Upper lobe of right lung (tissue), 1 donor: ENCODE measurements around the gene PNMA8C. TPM values are rescaled to one million over a fixed set of nuclear protein-coding genes. Genes with fewer than 3 reads are reported as not detected.
A peak's percentile ranks its signal among the peaks of the same experiment; 100 is the strongest.

Source experiments
- ATAC-seq: fragments of 200-7000 bp; cut with Tn5 transposase; one replicate; pipeline ENCODE4 v1.9.1; 2020; ENCODE audit warnings: mild to moderate bottlenecking, moderate library complexity
- DNase-seq: peaks from one replicate; pipeline ENCODE4 v3.0.0-alpha.2; 2020
- H3K27ac ChIP-seq: fragments of 200-600 bp; one replicate; pipeline ENCODE4 v1.8.0; 2022
- H3K27me3 ChIP-seq: fragments of 200-600 bp; one replicate; pipeline ENCODE4 v1.8.0; 2022; ENCODE audit warnings: mild to moderate bottlenecking
- H3K36me3 ChIP-seq: fragments of 200-600 bp; one replicate; pipeline ENCODE4 v1.8.0; 2022
- H3K4me1 ChIP-seq: fragments of 200-600 bp; one replicate; pipeline ENCODE4 v1.8.0; 2022
- H3K4me3 ChIP-seq: fragments of 200-600 bp; one replicate; pipeline ENCODE4 v1.8.0; 2022; ENCODE audit warnings: mild to moderate bottlenecking
- H3K9me3 ChIP-seq: fragments of 200-600 bp; one replicate; pipeline ENCODE4 v1.8.0; 2022
- intact Hi-C: fragments of 100-400 bp; cut with DNase I; formaldehyde crosslinking; loops from one replicate; pipeline ENCODE4 v1.11.0; 2022
- total RNA-seq: library from RNA; stranded (reverse); fragmentation: NEBNext Ultra II Directional; extraction: Animal tissue kit (Norgen Biotek cat#: 25700); gene quantifications from one replicate; pipeline ENCODE4 v1.2.1, GENCODE V29; 2021
- TF ChIP-seq, protein P1 (sequence below): fragments of 200-600 bp; IDR thresholded peaks from one replicate; pipeline ENCODE4 v1.8.0; 2022; ENCODE audit warnings: antibody characterized with exemption
- donor health status: DM: no; HTN: yes; CAD: no; lungs with severe emphysema.

PNMA8C gene
- total RNA-seq, 1 donor from 2014 or later, result not detected

DNA sequence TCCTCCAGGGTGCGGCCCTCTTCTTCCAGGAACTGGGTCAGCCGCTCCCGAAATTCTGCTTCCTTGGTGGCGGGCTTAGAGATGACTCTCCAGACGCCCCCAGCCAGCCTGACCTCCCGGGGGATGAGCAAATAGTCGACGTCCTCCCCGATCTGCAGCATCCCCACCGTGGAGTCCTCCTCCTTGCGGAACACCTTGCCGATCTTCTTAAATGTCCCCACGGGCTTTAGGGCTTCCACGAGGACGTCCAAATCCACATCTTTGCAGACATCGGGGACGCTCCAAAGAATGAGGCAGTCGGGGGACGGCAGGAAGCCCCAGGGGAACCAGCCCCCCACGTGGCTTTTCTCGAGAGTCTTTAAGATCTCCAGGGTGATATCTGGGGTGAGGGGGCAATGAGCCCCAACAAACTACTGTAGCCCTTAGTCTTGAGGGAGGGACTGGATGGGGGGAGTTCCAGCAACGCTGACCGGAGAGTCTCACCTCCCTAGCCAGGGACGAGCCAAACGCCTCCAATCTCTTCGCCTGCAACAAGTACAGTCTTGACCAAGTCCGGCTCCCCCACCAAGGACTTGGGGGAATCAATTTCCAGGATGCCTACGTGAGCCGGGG is 16.0 kb downstream of the PNMA8C start:
- no peaks in the 10 kb centered on the region for H3K9me3 ChIP-seq
- TF ChIP-seq, protein P1, sequence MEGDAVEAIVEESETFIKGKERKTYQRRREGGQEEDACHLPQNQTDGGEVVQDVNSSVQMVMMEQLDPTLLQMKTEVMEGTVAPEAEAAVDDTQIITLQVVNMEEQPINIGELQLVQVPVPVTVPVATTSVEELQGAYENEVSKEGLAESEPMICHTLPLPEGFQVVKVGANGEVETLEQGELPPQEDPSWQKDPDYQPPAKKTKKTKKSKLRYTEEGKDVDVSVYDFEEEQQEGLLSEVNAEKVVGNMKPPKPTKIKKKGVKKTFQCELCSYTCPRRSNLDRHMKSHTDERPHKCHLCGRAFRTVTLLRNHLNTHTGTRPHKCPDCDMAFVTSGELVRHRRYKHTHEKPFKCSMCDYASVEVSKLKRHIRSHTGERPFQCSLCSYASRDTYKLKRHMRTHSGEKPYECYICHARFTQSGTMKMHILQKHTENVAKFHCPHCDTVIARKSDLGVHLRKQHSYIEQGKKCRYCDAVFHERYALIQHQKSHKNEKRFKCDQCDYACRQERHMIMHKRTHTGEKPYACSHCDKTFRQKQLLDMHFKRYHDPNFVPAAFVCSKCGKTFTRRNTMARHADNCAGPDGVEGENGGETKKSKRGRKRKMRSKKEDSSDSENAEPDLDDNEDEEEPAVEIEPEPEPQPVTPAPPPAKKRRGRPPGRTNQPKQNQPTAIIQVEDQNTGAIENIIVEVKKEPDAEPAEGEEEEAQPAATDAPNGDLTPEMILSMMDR, result no peak
- H3K36me3 ChIP-seq, result no peaks in the 10 kb centered on the region
- ATAC-seq (no peak), DNase-seq (no peak)
- peaks cover 67% of the 10 kb centered on the region for H3K27me3 ChIP-seq
- H3K4me1 ChIP-seq, result peaks cover 15% of the 10 kb centered on the region
- peak overlapping the region; percentile 68 for H3K27ac ChIP-seq
- intact Hi-C loops, result no loop called here
- peak overlapping the region; percentile 56 for H3K4me3 ChIP-seq

DNA sequence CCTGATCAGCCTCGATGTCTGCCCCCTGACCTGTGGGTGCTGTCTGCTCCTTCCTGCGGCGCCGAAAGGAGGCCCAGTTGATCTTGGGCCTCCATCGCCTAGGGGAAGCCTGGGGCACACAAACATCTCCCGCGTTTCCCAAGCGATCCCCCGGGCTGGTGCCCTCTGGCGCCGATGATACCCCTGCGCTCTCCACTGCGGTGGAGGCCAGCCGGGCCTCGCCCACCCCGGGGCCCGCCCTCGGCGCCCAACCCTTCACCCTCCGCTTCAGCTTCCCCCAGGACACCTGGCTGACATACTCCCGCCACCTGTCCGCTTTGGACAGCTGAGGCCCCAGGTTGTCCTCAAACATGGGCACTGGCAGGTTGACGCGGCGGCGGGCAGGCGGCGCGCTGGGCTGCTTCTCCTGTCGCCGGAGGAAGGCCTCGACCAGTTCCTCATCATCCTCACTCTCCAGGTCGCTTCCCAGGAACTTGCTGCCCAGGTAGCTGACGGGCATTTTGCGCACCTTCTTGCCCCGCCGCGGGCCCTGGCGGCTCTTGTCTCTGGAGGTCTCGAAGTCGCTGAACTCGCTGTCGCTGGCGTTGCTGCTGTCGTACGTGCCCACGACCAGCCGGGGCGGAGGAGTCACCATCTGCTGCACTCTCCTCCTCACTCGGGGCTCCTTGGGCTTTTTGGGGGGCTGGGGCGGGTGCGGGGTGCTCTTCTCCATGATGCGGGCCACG is 16.6 kb downstream of the PNMA8C start:
- intact Hi-C loops, result no loop called here
- TF ChIP-seq, protein P1, result no peak
- H3K27me3 ChIP-seq, result peaks cover 66% of the 10 kb centered on the region
- H3K9me3 ChIP-seq, result no peaks in the 10 kb centered on the region
- DNase-seq (no peak), ATAC-seq (no peak)
- H3K27ac ChIP-seq, result no peak overlapping the region
- H3K4me1 ChIP-seq, result peaks cover 15% of the 10 kb centered on the region
- peak overlapping the region; percentile 56 for H3K4me3 ChIP-seq
- H3K36me3 ChIP-seq, result no peaks in the 10 kb centered on the region

DNA sequence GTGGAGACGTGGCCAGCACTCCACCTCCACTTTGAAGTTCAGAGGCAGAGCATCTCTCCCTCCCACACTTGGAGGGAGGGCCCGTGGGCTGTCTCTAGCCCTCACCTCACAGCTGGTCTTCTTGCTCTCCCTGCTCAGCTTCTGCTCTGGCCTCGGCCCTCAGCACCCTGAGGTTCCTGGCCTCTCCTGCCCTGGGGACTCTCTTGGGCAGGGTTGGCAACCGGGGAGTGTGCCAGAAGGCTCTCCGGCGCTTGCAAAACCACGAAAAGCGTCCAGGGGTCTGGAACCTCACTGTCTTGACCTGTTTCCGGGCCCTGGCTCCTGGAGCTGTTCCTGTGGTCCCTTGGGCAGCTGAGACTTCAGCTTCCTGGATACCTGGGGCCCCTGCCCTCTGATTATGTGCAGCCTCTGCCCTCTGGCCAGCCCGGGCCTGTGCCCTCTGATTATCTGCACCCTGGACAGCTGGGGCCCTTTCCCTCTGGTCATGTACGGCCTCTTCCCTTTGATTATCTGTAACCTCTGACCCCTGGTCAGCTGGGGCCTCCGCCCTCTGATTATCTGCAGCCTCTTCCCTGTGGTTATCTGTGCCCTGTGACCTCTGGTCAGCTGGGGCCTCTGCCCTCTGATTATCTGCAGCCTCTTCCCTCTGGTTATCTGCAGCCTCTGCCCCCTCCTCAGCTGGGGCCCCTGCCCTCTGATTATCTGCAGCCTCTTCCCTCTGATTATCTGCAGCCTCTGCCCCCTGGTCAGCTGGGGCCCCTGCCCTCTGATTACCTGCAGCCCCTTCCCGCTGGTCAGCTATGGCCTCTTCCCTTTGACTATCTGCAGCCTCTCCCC is 17.4 kb downstream of the PNMA8C start:
- Histone ChIP-seq H3K36me3 (no peaks in the 10 kb centered on the region), H3K9me3 (no peaks in the 10 kb centered on the region), H3K27me3 (peaks cover 61% of the 10 kb centered on the region), H3K4me1 (peaks cover 14% of the 10 kb centered on the region), H3K27ac (no peak overlapping the region), H3K4me3 (peak overlapping the region; percentile 56)
- ATAC-seq (no peak), DNase-seq (no peak)
- TF ChIP-seq, protein P1, result no peak
- intact Hi-C loops, result no loop called here

DNA sequence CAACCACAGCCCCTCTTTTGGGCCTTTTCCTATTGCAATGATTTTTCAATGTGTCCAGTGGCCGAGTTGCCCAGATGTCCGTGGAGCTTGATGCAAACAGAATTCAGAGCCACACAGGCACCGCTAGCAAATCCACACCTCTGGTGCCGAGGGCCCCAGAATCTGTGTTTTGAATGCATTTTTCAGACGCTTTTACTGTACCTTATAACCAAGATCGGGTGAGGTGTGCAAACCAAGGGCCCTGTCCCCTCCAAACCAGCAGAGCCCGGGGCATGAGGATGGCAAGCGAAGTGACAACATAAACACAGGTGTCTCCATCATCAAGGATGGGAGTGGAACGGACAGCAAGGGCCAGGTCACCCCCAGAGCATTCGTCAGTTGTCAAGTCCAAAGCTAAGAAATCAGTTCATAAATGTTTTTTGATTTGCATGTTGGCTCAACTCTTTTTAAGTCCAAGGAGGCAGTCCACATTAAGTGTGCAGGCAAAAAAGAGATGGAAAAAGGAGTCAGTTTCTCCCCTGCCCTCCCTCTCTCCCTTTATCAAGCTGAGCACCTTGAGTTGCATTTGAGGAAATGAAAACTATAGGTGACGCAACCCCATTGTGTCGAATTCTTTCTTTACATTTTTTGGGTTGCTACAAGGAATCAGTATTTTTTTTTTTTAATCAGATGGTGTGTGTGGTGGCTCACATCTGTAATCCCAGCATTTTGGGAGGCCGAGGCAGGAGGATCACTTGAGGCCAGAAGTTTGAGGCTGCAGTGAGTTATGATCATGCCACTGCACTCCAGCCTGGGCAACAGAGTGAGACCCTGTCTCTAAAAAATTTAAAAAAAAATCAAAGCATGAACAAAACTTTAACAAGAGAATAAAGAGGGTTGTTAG is 18.3 kb downstream of the PNMA8C start:
- Histone ChIP-seq H3K9me3 (no peaks in the 10 kb centered on the region), H3K27ac (no peak overlapping the region), H3K27me3 (peaks cover 66% of the 10 kb centered on the region), H3K36me3 (no peaks in the 10 kb centered on the region), H3K4me1 (peaks cover 8% of the 10 kb centered on the region), H3K4me3 (peak overlapping the region; percentile 56)
- ATAC-seq (no peak), DNase-seq (no peak)
- intact Hi-C loops, result no loop called here
- TF ChIP-seq, protein P1, result no peak

DNA sequence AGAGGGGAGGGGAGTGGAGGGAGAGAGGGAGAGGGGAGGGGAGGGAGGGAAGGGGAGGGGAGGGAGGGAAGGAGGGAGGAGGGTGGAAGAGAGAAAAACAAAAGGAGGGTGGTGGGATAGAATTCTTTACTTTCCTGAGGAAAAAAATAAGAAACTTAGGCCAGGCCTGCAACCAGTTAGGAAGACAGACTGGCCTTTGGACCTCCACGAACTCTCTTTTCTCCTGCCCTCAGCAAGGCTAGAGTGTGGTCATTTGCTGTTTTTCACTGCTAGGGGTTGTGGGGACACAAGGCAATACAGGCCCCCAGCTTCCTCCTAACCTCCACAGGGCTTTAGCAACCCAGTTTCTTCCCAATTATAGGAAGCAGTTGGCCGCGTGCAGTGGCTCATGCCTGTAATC is 19.5 kb downstream of the PNMA8C start:
- Histone ChIP-seq H3K9me3 (no peaks in the 10 kb centered on the region), H3K27ac (no peak overlapping the region), H3K36me3 (no peaks in the 10 kb centered on the region), H3K4me3 (no peak overlapping the region), H3K27me3 (peaks cover 65% of the 10 kb centered on the region), H3K4me1 (peaks cover 13% of the 10 kb centered on the region)
- TF ChIP-seq, protein P1, result no peak
- DNase-seq (no peak), ATAC-seq (no peak)
- intact Hi-C loops, result no loop called here
